Neural progenitor cell (in vitro differentiated cells): ENCODE results near the gene MASP2.

Experiments used
- CTCF ChIP-seq: fragments of 200-600 bp; sonication (generic); IDR thresholded peaks from 2 replicates; pipeline ENCODE4 v1.5.1; 2017; ENCODE audit warnings: antibody characterized with exemption, mild to moderate bottlenecking
- EZH2 ChIP-seq: fragments of 200-600 bp; sonication (generic); IDR thresholded peaks from 2 replicates; pipeline ENCODE4 v1.6.1; 2017; ENCODE audit warnings: antibody characterized with exemption, mild to moderate bottlenecking, moderate library complexity

GRCh38 chr1:11059155-11059967 is 12.3 kb upstream of the MASP2 start:
- TF ChIP-seq CTCF (peak; percentile 12), EZH2 (no peak)
